Osteocyte (in vitro differentiated cells): ENCODE data around the gene GNA15. TPM values are rescaled to one million over a fixed set of nuclear protein-coding genes. Genes with fewer than 3 reads are reported as not detected.
"Not testable (repeated sequence)": the region's sequence is repeated elsewhere in the genome, so short reads cannot be mapped to it uniquely, and the experiment has no call there.

Source experiments
- DNase-seq: peaks from one replicate; pipeline ENCODE4 v3.0.0; 2021; ENCODE audit warnings: mixed read lengths; ENCODE audit not compliant: unreplicated experiment; ENCODE audit errors: extremely low spot score
- H3K27ac Mint-ChIP-seq: one replicate; pipeline ENCODE4 v1.8.0; 2021; ENCODE audit warnings: mild to moderate bottlenecking, mixed read lengths; ENCODE audit not compliant: unreplicated experiment
- H3K27me3 Mint-ChIP-seq: one replicate; pipeline ENCODE4 v1.8.0; 2021; ENCODE audit warnings: mixed read lengths; ENCODE audit not compliant: unreplicated experiment
- H3K36me3 Mint-ChIP-seq: one replicate; pipeline ENCODE4 v1.8.0; 2021; ENCODE audit warnings: mixed read lengths; ENCODE audit not compliant: unreplicated experiment
- H3K4me1 Mint-ChIP-seq: one replicate; pipeline ENCODE4 v1.8.0; 2021; ENCODE audit warnings: mixed read lengths; ENCODE audit not compliant: unreplicated experiment
- H3K4me3 Mint-ChIP-seq: one replicate; pipeline ENCODE4 v1.8.0; 2021; ENCODE audit warnings: mild to moderate bottlenecking, moderate library complexity, mixed read lengths; ENCODE audit not compliant: unreplicated experiment
- H3K9me3 Mint-ChIP-seq: one replicate; pipeline ENCODE4 v1.8.0; 2021; ENCODE audit warnings: mixed read lengths; ENCODE audit not compliant: unreplicated experiment
- CTCF ChIP-seq: fragments of 200-600 bp; sonication (generic); IDR thresholded peaks from 2 replicates; pipeline ENCODE4 v1.5.0; 2021; ENCODE audit warnings: antibody characterized with exemption, mild to moderate bottlenecking, moderate library complexity
- total RNA-seq: library from RNA; stranded (reverse); gene quantifications from 2 replicates; pipeline ENCODE4 v1.2.1, GENCODE V29; 2021

GNA15 gene
- total RNA-seq, 1 donor from 2014 or later = not detected

DNA sequence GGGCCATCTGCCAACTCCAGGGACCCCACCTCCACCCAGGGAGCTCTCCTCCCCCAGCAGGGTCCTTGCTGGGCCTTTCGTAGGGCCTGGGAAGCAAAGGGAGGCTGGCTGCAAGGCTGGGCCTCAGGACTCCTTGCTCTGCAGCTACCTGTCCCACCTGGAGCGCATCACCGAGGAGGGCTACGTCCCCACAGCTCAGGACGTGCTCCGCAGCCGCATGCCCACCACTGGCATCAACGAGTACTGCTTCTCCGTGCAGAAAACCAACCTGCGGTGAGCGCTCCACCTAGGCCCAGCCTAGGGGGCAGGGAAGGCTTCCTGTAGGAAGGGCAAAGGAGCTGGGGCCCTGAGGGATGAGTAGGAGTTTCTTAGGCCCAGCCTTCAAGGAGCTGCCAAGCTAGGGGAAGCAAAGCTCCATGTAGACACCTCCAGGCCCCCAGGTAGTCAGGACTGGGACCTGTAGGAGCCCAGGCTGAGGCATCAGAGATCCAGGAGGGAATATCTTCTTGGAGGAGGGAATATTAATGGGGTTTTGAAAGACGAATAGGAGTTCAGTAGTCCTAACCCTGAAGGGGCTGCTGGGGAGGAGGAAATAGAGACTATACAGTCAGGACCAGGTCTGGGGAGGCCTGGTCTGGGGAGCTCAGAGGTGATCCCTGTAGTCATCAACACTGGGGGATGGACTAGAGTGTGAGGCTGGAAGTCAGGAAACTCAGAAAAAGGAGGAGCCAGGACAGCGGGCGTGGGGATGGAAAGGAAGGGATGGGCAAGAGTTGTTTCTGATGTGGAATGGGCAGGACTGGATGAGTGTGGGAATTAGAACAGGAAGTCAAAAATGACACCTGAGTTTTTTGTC is 16.0 kb downstream of the GNA15 start:
- no peaks in the 10 kb centered on the region for H3K27me3 Mint-ChIP-seq
- no peaks in the 10 kb centered on the region for H3K36me3 Mint-ChIP-seq
- H3K27ac Mint-ChIP-seq = no peak overlapping the region
- DNase-seq = no peak
- TF ChIP-seq CTCF = no peak
- peaks cover 5% of the 10 kb centered on the region for H3K4me1 Mint-ChIP-seq
- H3K4me3 Mint-ChIP-seq = no peak overlapping the region
- H3K9me3 Mint-ChIP-seq = no peaks in the 10 kb centered on the region

DNA sequence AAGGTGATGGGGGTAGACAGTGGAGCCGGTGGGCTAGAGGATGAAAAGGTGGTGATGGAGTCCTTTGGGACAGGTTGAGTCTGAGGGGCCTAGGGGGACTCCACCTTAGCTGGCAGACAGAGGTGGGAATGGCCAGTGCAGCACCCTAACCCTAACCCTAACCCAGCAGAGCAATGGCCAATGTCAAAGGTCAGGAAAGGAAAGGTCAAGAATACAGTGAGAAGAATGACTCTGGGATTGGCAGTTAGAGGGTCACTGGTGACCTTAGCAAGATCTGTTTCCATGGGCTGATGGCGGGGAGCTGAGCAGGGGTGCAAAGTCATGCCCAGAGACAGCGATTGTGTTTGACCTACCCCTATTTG is 16.6 kb downstream of the GNA15 start:
- no peak overlapping the region for H3K4me3 Mint-ChIP-seq
- H3K4me1 Mint-ChIP-seq = peaks cover 5% of the 10 kb centered on the region
- H3K27me3 Mint-ChIP-seq = no peaks in the 10 kb centered on the region
- no peak for DNase-seq
- no peak overlapping the region for H3K27ac Mint-ChIP-seq
- H3K9me3 Mint-ChIP-seq = no peaks in the 10 kb centered on the region
- TF ChIP-seq CTCF = no peak
- no peaks in the 10 kb centered on the region for H3K36me3 Mint-ChIP-seq

DNA sequence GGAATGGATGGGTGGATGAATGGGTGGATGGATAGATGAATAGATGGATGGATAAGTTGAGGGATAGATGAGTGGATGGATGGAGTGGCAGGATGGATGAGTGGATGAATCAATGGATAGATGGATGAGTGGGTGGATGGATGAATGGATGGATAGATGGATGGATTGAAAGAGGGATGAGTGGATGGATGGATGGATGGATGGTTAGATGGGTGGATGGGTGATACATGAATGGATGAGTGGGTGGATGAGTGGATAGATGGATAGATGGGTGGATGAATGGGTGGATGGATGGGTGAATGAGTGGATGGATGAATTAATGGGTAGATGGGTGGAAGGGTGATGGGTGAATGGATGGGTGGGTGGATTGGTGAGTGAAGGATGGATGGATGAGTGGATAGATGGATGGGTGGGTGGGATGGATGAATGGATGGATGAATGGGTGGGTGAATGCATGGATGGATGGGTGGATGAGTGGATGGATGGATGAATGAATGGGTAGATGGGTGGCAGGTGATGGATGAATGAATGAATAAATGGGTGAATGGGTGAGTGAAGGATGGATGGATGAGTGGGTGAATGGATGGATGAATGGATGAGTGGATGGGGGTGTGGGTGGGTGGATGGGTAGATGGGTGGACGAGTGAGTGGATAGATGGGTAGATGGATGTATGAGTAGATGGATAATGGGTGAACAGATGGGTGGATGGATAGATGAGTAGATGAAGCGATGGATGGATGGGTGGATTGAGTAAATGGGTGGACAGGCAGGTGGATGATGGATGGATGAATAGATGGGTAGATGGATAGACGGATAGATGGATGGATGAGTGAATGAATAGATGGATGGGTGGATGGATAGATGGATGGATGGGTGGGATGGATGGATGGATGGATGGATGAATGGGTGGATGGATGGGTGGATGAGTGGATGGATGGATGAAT is 17.7 kb downstream of the GNA15 start:
- no peak for DNase-seq
- Mint-ChIP-seq H3K4me1 (peaks cover 5% of the 10 kb centered on the region), H3K27me3 (no peaks in the 10 kb centered on the region), H3K27ac (no peak overlapping the region), H3K4me3 (no peak overlapping the region), H3K36me3 (no peaks in the 10 kb centered on the region), H3K9me3 (no peaks in the 10 kb centered on the region)
- TF ChIP-seq CTCF = no peak

GRCh38 chr19:3154447-3154846 is 18.6 kb downstream of the GNA15 start:
- H3K27ac Mint-ChIP-seq, DNase-seq, H3K36me3 Mint-ChIP-seq, H3K4me3 Mint-ChIP-seq, H3K9me3 Mint-ChIP-seq, H3K27me3 Mint-ChIP-seq, H3K4me1 Mint-ChIP-seq: not testable (repeated sequence)

GRCh38 chr19:3154957-3155736 is 19.3 kb downstream of the GNA15 start:
- Mint-ChIP-seq H3K36me3 (no peaks in the 10 kb centered on the region), H3K27me3 (no peaks in the 10 kb centered on the region), H3K9me3 (peaks cover 2% of the 10 kb centered on the region), H3K4me3 (no peak overlapping the region), H3K27ac (peak overlapping the region; percentile 41), H3K4me1 (peaks cover 5% of the 10 kb centered on the region)
- no peak for TF ChIP-seq CTCF
- DNase-seq = no peak
